RWPE2 (cell line): ENCODE measurements around the gene NWD2.

ENCODE experiments used
- ATAC-seq: fragments of 200-7000 bp; cut with Tn5 transposase; 3 replicates; pipeline ENCODE4 v1.9.1; 2021; ENCODE audit warnings: low read depth
- DNase-seq: peaks from one replicate; pipeline ENCODE4 v3.0.0-alpha.2; 2020; ENCODE audit warnings: low spot score
- H3K27ac ChIP-seq: fragments of 450-650 bp; 2 replicates; pipeline ENCODE4 v1.5.1; 2017; ENCODE audit warnings: mild to moderate bottlenecking; ENCODE audit not compliant: poor library complexity, severe bottlenecking
- H3K27me3 ChIP-seq: fragments of 250-450 bp; sonication (Bioruptor Pico); 2 replicates; pipeline ENCODE4 v1.5.1; 2021; ENCODE audit warnings: mild to moderate bottlenecking, moderate library complexity; ENCODE audit not compliant: insufficient read depth, poor library complexity, severe bottlenecking
- H3K36me3 ChIP-seq: fragments of 250-450 bp; sonication (Bioruptor Pico); 2 replicates; pipeline ENCODE4 v1.5.1; 2020; ENCODE audit warnings: low read depth, mild to moderate bottlenecking, moderate library complexity
- H3K4me1 ChIP-seq: fragments of 250-450 bp; sonication (Bioruptor Pico); 2 replicates; pipeline ENCODE4 v1.5.1; 2021; ENCODE audit warnings: mild to moderate bottlenecking, moderate library complexity; ENCODE audit not compliant: insufficient read depth, poor library complexity, severe bottlenecking
- H3K4me3 ChIP-seq: fragments of 250-450 bp; sonication (Bioruptor Pico); 2 replicates; pipeline ENCODE4 v1.5.1; 2021; ENCODE audit warnings: mild to moderate bottlenecking, moderate library complexity; ENCODE audit not compliant: severe bottlenecking
- H3K9me3 ChIP-seq: fragments of 250-450 bp; sonication (Bioruptor Pico); 2 replicates; pipeline ENCODE4 v1.5.1; 2021; ENCODE audit warnings: mild to moderate bottlenecking, moderate library complexity; ENCODE audit not compliant: severe bottlenecking
- TF ChIP-seq, protein P1 (sequence below): fragments of 450-650 bp; IDR thresholded peaks from one replicate; pipeline ENCODE4 v1.5.1; 2017; ENCODE audit warnings: mild to moderate bottlenecking, moderate library complexity; ENCODE audit not compliant: poor library complexity, severe bottlenecking

Gene NWD2

DNA sequence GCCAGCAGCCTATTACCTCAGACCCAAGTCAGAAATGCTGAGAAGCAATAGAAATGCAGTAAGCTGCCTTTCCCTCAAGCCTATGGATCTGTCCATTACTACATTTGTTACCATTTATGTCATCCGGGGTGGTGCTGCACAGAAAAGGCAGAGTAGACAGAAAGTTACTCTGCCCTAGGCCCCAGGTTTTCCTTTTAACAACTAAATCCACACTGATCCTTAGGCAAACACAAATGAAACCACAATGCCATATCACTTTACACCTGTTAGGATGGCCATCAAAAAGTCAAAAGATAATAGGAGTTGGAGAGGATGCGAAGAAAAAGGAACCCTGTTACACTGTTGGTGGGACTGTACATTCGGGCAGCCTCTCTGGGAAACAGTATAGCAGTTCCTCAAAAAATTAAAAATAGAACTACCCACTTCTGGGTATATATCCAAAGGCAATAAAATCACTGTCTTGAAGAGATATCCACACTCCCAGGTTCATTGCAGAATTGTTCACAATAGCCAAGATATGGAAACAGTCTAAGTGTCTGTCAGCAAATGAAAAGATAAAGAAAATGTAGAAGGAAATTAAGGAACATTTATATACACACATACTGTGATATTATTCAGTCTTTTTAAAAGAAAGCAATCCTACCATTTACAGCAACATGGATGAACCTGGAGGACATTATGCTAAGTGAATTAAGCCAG, 186.3 kb downstream of the NWD2 start:
- Histone ChIP-seq H3K4me3 (no peak overlapping the region), H3K27ac (no peak overlapping the region), H3K9me3 (no peaks in the 10 kb centered on the region), H3K27me3 (no peaks in the 10 kb centered on the region), H3K36me3 (no peaks in the 10 kb centered on the region), H3K4me1 (no peaks in the 10 kb centered on the region)
- ATAC-seq = no peak
- DNase-seq = no peak
- TF ChIP-seq, protein P1, sequence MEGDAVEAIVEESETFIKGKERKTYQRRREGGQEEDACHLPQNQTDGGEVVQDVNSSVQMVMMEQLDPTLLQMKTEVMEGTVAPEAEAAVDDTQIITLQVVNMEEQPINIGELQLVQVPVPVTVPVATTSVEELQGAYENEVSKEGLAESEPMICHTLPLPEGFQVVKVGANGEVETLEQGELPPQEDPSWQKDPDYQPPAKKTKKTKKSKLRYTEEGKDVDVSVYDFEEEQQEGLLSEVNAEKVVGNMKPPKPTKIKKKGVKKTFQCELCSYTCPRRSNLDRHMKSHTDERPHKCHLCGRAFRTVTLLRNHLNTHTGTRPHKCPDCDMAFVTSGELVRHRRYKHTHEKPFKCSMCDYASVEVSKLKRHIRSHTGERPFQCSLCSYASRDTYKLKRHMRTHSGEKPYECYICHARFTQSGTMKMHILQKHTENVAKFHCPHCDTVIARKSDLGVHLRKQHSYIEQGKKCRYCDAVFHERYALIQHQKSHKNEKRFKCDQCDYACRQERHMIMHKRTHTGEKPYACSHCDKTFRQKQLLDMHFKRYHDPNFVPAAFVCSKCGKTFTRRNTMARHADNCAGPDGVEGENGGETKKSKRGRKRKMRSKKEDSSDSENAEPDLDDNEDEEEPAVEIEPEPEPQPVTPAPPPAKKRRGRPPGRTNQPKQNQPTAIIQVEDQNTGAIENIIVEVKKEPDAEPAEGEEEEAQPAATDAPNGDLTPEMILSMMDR = no peak

DNA sequence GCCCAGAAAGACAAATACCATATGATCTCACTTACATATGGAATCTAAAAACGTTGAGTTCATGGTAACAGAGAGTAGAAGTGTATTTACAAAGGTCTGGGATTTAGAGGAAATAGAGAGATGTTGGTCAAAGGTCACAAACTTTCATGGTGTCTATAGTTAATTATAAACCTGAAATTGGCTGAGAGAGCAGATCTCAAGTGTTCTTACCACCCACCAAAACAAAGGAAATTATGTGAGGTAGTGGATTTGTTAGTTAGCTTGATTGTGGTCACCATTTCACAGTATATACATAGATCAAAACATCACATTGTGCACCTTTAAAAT, 186.8 kb downstream of the NWD2 start:
- TF ChIP-seq, protein P1 = no peak
- no peaks in the 10 kb centered on the region for H3K36me3 ChIP-seq
- ATAC-seq (no peak), DNase-seq (no peak)
- H3K4me3 ChIP-seq = no peak overlapping the region
- H3K27me3 ChIP-seq = no peaks in the 10 kb centered on the region
- H3K9me3 ChIP-seq = no peaks in the 10 kb centered on the region
- H3K27ac ChIP-seq = no peak overlapping the region
- H3K4me1 ChIP-seq = no peaks in the 10 kb centered on the region

DNA sequence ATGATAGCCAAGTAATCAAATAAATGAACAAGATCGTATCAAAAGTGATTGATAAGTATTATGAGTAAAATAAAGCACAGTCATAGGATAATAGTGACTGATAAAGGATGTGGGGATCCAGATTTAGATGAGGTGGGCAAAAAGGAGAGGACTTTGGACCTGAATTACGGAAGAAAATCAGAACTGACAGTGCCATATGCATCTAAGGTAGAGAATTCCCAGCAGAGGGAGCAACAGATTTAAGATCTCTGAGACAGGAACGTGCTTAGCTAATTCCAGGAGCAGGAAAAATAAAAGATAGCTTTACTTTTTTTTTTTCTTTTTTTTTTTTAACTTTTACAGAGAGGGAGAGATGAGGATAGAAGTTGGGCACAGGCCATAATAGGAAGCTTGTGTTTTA, 189.9 kb downstream of the NWD2 start:
- TF ChIP-seq, protein P1 = peak; percentile 42
- Histone ChIP-seq H3K4me1 (peaks cover 7% of the 10 kb centered on the region), H3K9me3 (no peaks in the 10 kb centered on the region), H3K27ac (no peak overlapping the region), H3K4me3 (no peak overlapping the region), H3K27me3 (no peaks in the 10 kb centered on the region), H3K36me3 (no peaks in the 10 kb centered on the region)
- no peak for DNase-seq
- ATAC-seq = no peak

DNA sequence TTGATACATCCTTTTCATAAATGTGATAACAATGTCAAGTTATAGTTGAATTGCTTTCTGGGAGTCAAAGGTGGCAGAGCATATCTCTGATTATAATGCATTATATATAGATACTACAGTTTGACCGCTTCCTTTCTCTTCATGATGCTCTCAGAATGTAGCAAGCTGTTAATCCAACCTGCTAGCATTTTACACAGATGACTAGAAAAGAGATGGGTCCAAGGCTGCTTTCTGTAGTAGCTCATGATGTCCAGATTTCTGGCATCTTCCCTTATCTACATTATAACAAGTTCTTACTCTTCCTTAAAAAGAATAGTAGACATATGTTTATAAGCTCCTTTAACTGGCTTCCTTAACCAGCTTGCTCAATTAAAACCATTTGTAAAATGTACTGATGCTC, 192.0 kb downstream of the NWD2 start:
- H3K4me1 ChIP-seq = peaks cover 14% of the 10 kb centered on the region
- TF ChIP-seq, protein P1 = no peak
- ATAC-seq (no peak), DNase-seq (no peak)
- H3K36me3 ChIP-seq = no peaks in the 10 kb centered on the region
- H3K4me3 ChIP-seq = no peak overlapping the region
- H3K27ac ChIP-seq = no peak overlapping the region
- H3K27me3 ChIP-seq = no peaks in the 10 kb centered on the region
- no peaks in the 10 kb centered on the region for H3K9me3 ChIP-seq

DNA sequence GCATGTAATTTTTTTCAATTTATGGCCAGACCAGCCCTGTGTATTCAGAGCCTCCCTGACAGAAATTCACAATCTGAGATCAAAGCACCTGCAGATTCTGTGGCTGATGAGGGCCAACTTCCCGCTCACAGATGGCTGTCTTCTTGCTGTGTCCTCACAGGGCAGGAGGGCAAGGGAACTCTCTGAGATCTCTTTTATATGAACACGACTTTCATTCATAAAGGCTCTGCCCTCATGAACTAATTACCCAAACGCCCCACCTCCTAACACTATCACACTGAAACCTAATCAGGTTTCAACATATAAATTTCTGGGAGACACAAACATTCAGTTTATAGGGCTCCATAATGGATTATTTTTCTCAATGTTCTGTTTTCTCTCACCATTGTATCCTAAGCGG, 192.6 kb downstream of the NWD2 start:
- ATAC-seq (no peak), DNase-seq (no peak)
- Histone ChIP-seq H3K4me3 (no peak overlapping the region), H3K36me3 (no peaks in the 10 kb centered on the region), H3K27ac (no peak overlapping the region), H3K4me1 (peaks cover 20% of the 10 kb centered on the region), H3K9me3 (no peaks in the 10 kb centered on the region), H3K27me3 (no peaks in the 10 kb centered on the region)
- TF ChIP-seq, protein P1 = no peak
